Measurements from ENCODE around the gene GMDS. TPM values are rescaled to one million over a fixed set of nuclear protein-coding genes. Genes with fewer than 3 reads are reported as not detected.

Gene GMDS
- total RNA-seq, 3 donors from 2014 or later (not counting 1 experiment from before 2014, with no cell fraction given) = 23.6 to 31.0 (median 26.4) TPM

DNA sequence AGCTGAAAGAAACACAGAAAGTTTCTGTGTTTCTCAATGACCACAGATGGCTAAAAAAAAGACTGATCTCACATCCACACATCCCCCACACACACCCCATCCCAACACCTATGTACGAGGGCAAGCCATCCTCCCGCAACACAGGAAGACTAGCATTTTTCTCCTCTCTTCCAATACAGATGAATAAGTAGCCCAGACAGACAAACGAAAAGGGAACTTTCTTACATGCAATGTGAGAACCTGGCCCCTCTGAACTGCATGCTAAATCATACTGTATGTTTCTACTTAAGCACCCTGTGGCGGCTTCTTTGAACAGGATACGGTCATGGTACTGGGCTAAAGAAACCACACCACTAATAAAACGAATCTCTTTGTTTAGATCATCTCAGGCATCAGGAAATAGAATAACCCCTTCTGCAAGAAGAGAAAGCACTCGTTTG is 116.2 kb downstream of the GMDS start:
- no peak for DNase-seq
- H3K4me1 ChIP-seq (ENCODE audit: control insufficient read depth, insufficient read depth, low read length) = peaks cover 25% of the 10 kb centered on the region
- H3K4me3 ChIP-seq (ENCODE audit: low read length) = no peak overlapping the region
- Mint-ChIP-seq H3K27me3 (ENCODE audit: low read depth in 2 of 2) (no peaks in the 10 kb centered on the region), H3K4me3 (peak overlapping the region; percentile 61), H3K9me3 (no peaks in the 10 kb centered on the region), H3K36me3 (no peaks in the 10 kb centered on the region), H3K4me1 (peaks cover 58 to 63% of the 10 kb centered on the region in 2 donors), H3K27ac (peak overlapping the region; percentile 59 to 86)
- intact Hi-C loops (cut with micrococcal nuclease) = no loop called here
- H3K9me3 ChIP-seq (ENCODE audit: control insufficient read depth, insufficient read depth, low read length) = no peaks in the 10 kb centered on the region
- ATAC-seq = peak; percentile 20 to 33 (median 32)
- no peaks in the 10 kb centered on the region for H3K36me3 ChIP-seq (ENCODE audit: control insufficient read depth, insufficient read depth, low read length)
- H3K27ac ChIP-seq (ENCODE audit: low read length) = no peak overlapping the region
- WGBS (ENCODE audit: insufficient coverage) = 8% methylated on average over 7 of the region's 7 CpGs
- TF ChIP-seq, protein P1, sequence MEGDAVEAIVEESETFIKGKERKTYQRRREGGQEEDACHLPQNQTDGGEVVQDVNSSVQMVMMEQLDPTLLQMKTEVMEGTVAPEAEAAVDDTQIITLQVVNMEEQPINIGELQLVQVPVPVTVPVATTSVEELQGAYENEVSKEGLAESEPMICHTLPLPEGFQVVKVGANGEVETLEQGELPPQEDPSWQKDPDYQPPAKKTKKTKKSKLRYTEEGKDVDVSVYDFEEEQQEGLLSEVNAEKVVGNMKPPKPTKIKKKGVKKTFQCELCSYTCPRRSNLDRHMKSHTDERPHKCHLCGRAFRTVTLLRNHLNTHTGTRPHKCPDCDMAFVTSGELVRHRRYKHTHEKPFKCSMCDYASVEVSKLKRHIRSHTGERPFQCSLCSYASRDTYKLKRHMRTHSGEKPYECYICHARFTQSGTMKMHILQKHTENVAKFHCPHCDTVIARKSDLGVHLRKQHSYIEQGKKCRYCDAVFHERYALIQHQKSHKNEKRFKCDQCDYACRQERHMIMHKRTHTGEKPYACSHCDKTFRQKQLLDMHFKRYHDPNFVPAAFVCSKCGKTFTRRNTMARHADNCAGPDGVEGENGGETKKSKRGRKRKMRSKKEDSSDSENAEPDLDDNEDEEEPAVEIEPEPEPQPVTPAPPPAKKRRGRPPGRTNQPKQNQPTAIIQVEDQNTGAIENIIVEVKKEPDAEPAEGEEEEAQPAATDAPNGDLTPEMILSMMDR (IDR thresholded peaks at IDR 0.05) = no peak
- H3K27me3 ChIP-seq (ENCODE audit: control insufficient read depth, insufficient read depth, low read length) = no peaks in the 10 kb centered on the region

DNA sequence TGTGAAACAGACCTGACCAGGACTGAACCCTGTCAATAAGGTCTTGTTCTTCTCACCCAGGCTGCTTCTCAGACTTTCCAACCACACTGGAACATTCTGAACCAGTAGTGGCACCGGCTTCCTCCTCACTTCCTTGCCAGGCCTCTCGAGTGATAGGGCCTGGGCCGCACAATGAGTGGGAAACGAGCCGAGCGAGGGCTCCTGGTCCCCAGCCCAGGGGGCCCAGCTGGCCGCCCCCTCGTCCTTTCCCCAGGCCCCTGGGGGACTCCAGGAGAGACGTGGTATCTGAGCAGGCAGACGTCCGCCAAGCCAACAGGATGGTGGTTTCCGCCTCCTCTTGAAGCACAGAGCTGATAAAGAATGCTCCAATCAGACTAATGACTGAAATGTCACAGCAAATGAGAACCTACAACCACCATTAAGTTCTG is 117.9 kb downstream of the GMDS start:
- Histone ChIP-seq H3K36me3 (ENCODE audit: control insufficient read depth, insufficient read depth, low read length) (no peaks in the 10 kb centered on the region), H3K9me3 (ENCODE audit: control insufficient read depth, insufficient read depth, low read length) (no peaks in the 10 kb centered on the region), H3K27me3 (ENCODE audit: control insufficient read depth, insufficient read depth, low read length) (no peaks in the 10 kb centered on the region), H3K4me3 (ENCODE audit: low read length) (no peak overlapping the region), H3K4me1 (ENCODE audit: control insufficient read depth, insufficient read depth, low read length) (peaks cover 25% of the 10 kb centered on the region), H3K27ac (ENCODE audit: low read length) (peak overlapping the region; percentile 70)
- TF ChIP-seq, protein P1 (IDR thresholded peaks at IDR 0.05) = no peak
- intact Hi-C loops (cut with micrococcal nuclease) = no loop called here
- H3K27ac Mint-ChIP-seq = peak overlapping the region; percentile 84 to 86
- DNase-seq (peak; percentile 38 to 45), ATAC-seq (peak; percentile 75 to 87 (median 83))
- peaks cover 63 to 64% of the 10 kb centered on the region in 2 donors for H3K4me1 Mint-ChIP-seq
- H3K27me3 Mint-ChIP-seq (ENCODE audit: low read depth in 2 of 2) = no peaks in the 10 kb centered on the region
- H3K36me3 Mint-ChIP-seq = no peaks in the 10 kb centered on the region
- no peaks in the 10 kb centered on the region for H3K9me3 Mint-ChIP-seq
- H3K4me3 Mint-ChIP-seq = peak overlapping the region; percentile 76
- WGBS (ENCODE audit: insufficient coverage) = 7% methylated on average over 12 of the region's 12 CpGs

DNA sequence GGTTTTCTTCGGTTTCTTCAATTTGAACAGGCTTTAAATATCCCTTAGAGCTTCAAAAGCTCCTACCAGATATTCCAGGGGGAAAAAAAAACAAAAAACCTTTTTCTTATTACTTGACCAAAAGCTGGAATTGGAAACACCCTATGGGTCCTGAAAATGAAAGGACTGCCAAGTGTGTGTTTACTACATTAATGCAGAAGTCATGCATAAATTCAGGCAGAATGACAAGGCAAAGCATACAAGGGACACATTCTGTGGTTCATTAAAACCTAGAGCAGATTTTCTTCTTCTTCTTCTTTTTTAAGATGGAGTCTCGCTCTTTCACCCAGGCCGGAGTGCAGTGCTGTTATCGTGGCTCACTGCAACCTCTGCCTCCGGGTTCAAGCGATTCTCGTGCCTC is 119.1 kb downstream of the GMDS start:
- DNase-seq (no peak), ATAC-seq (no peak)
- no peaks in the 10 kb centered on the region for H3K36me3 ChIP-seq (ENCODE audit: control insufficient read depth, insufficient read depth, low read length)
- no peak overlapping the region for H3K27ac ChIP-seq (ENCODE audit: low read length)
- no peaks in the 10 kb centered on the region for H3K9me3 ChIP-seq (ENCODE audit: control insufficient read depth, insufficient read depth, low read length)
- H3K27me3 ChIP-seq (ENCODE audit: control insufficient read depth, insufficient read depth, low read length) = no peaks in the 10 kb centered on the region
- Mint-ChIP-seq H3K9me3 (no peaks in the 10 kb centered on the region), H3K4me1 (peaks cover 59 to 60% of the 10 kb centered on the region in 2 donors), H3K36me3 (no peaks in the 10 kb centered on the region), H3K4me3 (peak overlapping the region; percentile 2), H3K27me3 (ENCODE audit: low read depth in 2 of 2) (no peaks in the 10 kb centered on the region), H3K27ac (peak overlapping the region; percentile 84 to 86)
- TF ChIP-seq, protein P1 (IDR thresholded peaks at IDR 0.05) = no peak
- WGBS (ENCODE audit: insufficient coverage) = 83% methylated on average over 7 of the region's 7 CpGs
- intact Hi-C loops (cut with micrococcal nuclease) = no loop called here
- H3K4me3 ChIP-seq (ENCODE audit: low read length) = no peak overlapping the region
- peaks cover 25% of the 10 kb centered on the region for H3K4me1 ChIP-seq (ENCODE audit: control insufficient read depth, insufficient read depth, low read length)

DNA sequence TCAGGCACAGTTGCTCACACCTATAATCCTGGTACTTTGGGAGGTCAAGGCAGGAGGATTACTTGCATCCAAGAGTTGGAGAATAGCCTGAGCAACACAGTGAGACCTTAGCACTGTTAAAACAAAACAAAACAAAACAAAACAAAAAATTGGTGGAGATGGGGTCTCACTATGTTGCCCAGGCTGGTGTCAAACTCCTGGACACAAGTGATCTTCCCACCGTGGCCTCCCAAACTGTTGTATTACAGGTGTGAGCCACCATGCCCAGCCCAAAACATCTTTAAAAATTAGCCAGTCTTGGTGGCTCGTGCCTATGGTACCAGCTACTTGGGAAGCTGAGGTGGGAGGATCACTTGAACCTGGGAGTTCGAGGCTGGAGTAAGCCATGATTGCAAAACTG is 120.2 kb downstream of the GMDS start:
- intact Hi-C loops (cut with micrococcal nuclease) = no loop called here
- H3K27me3 Mint-ChIP-seq (ENCODE audit: low read depth in 2 of 2) = no peaks in the 10 kb centered on the region
- DNase-seq (no peak), ATAC-seq (no peak)
- H3K27ac ChIP-seq (ENCODE audit: low read length) = no peak overlapping the region
- H3K4me3 Mint-ChIP-seq = no peak overlapping the region
- TF ChIP-seq, protein P1 (IDR thresholded peaks at IDR 0.05) = no peak
- H3K27me3 ChIP-seq (ENCODE audit: control insufficient read depth, insufficient read depth, low read length) = no peaks in the 10 kb centered on the region
- H3K4me3 ChIP-seq (ENCODE audit: low read length) = no peak overlapping the region
- H3K9me3 Mint-ChIP-seq = no peaks in the 10 kb centered on the region
- H3K36me3 ChIP-seq (ENCODE audit: control insufficient read depth, insufficient read depth, low read length) = no peaks in the 10 kb centered on the region
- no peaks in the 10 kb centered on the region for H3K9me3 ChIP-seq (ENCODE audit: control insufficient read depth, insufficient read depth, low read length)
- 95% methylated on average over 3 of the region's 3 CpGs for WGBS (ENCODE audit: insufficient coverage)
- H3K4me1 ChIP-seq (ENCODE audit: control insufficient read depth, insufficient read depth, low read length) = peaks cover 25% of the 10 kb centered on the region
- peak overlapping the region in 1 of 2 donors; percentile 14 for H3K27ac Mint-ChIP-seq
- H3K36me3 Mint-ChIP-seq = no peaks in the 10 kb centered on the region
- peaks cover 56 to 60% of the 10 kb centered on the region in 2 donors for H3K4me1 Mint-ChIP-seq
